K562 (cell line): ENCODE data around the gene GLIS2. TPM values are rescaled to one million over a fixed set of nuclear protein-coding genes. Genes with fewer than 3 reads are reported as not detected.

ENCODE experiments used
- CC2D1A ChIP-seq: fragments of 450-650 bp; IDR thresholded peaks from 2 replicates; pipeline ENCODE4 v1.6.1; 2017; ENCODE audit warnings: mild to moderate bottlenecking
- ELF4 ChIP-seq: fragments of 450-650 bp; formaldehyde crosslinking; IDR thresholded peaks from 2 replicates; pipeline ENCODE4 v1.4.0; 2022; ENCODE audit warnings: missing genetic modification characterization
- SMC3 ChIP-seq: conservative IDR thresholded peaks from 2 replicates; pipeline ENCODE4 v1.6.1; 2011; ENCODE audit warnings: low read depth, low read length, improper control_type of control experiment; ENCODE audit not compliant: insufficient read depth
- ZNF197 ChIP-seq: fragments of 200-800 bp; sonication (Bioruptor generic); IDR thresholded peaks from 2 replicates; pipeline ENCODE4 v1.6.1; 2016; ENCODE audit warnings: low read depth, missing genetic modification characterization, missing compliant biosample characterization
- ZNF239 ChIP-seq: fragments of 250-450 bp; sonication (Bioruptor Pico); IDR thresholded peaks from 2 replicates; pipeline ENCODE4 v1.4.0; 2020; ENCODE audit warnings: mild to moderate bottlenecking
- ZNF263 ChIP-seq: sonication (generic); formaldehyde crosslinking; IDR thresholded peaks from 2 replicates; pipeline ENCODE4 v1.8.0; 2022; ENCODE audit warnings: mild to moderate bottlenecking, missing genetic modification reagents, borderline replicate concordance
- ZNF282 ChIP-seq: sonication (generic); formaldehyde crosslinking; IDR thresholded peaks from 2 replicates; pipeline ENCODE4 v1.8.1; 2023; ENCODE audit warnings: missing genetic modification reagents
- ZNF561 ChIP-seq: fragments of 450-650 bp; formaldehyde crosslinking; conservative IDR thresholded peaks from 2 replicates; pipeline ENCODE4 v1.4.0; 2020; ENCODE audit warnings: mild to moderate bottlenecking, moderate library complexity
- ZNF766 ChIP-seq: fragments of 200-800 bp; sonication (Bioruptor generic); conservative IDR thresholded peaks from 2 replicates; pipeline ENCODE4 v1.6.1; 2016; ENCODE audit warnings: missing genetic modification characterization, missing compliant biosample characterization
- ZZZ3 ChIP-seq: fragments of 450-650 bp; IDR thresholded peaks from 2 replicates; pipeline ENCODE4 v1.6.1; 2016; ENCODE audit warnings: antibody characterized with exemption, mild to moderate bottlenecking, moderate library complexity
- polyA plus RNA-seq, 8 experiments: library from polyadenylated mRNA; depleted of rRNA in 4 of 8; stranded (reverse) in 5 of 8; unstranded in 3 of 8; fragments of >200 nt; fragmentation: Nextera tagmentation in 2 of 8; fragmentation: Illumina TruSeq in 1 of 8; extraction: Ambion mirVana in 2 of 8; extraction: Trizol in 1 of 8; gene quantifications; 2 replicates each; pipeline versions ENCODE4 v1.2.1 to v1.2.3, GENCODE V29; 2011 to 2014; ENCODE audit warnings: inconsistent platforms in 1 of 8, missing spikeins in 1 of 8
- total RNA-seq, 7 experiments: library from RNA; depleted of rRNA in 6 of 7; stranded (reverse); fragments of >200 nt in 6 of 7; fragmentation: Illumina TruSeq in 2 of 7; extraction: Trizol in 2 of 7; gene quantifications; 2 replicates each; pipeline versions ENCODE4 v1.2.1 to v1.2.3, GENCODE V29; 2011 to 2021; ENCODE audit warnings: low replicate concordance in 1 of 7
- TF ChIP-seq, protein P1 (sequence below): sonication (generic); formaldehyde crosslinking; IDR thresholded peaks from 2 replicates; pipeline ENCODE4 v1.8.1; 2023; ENCODE audit warnings: mild to moderate bottlenecking, missing genetic modification reagents
- TF ChIP-seq, protein P2 (sequence below): fragments of 250-450 bp; sonication (Bioruptor Pico); IDR thresholded peaks from 2 replicates; pipeline ENCODE4 v1.4.0; 2020
- TF ChIP-seq, protein P3 (sequence below): sonication (generic); IDR thresholded peaks from 2 replicates; pipeline ENCODE4 v1.6.1; 2016
- TF ChIP-seq, protein P4 (sequence below): fragments of 250-450 bp; sonication (Bioruptor Pico); IDR thresholded peaks from 2 replicates; pipeline ENCODE4 v1.5.0; 2021; ENCODE audit warnings: mild to moderate bottlenecking, moderate library complexity

Gene GLIS2
- total and polyA plus RNA-seq, 9 of the 15 experiments (the other 6 are each of a cell fraction or from before 2014, with no cell fraction given), result 0.10 to 9.0 (median 0.57) TPM

DNA sequence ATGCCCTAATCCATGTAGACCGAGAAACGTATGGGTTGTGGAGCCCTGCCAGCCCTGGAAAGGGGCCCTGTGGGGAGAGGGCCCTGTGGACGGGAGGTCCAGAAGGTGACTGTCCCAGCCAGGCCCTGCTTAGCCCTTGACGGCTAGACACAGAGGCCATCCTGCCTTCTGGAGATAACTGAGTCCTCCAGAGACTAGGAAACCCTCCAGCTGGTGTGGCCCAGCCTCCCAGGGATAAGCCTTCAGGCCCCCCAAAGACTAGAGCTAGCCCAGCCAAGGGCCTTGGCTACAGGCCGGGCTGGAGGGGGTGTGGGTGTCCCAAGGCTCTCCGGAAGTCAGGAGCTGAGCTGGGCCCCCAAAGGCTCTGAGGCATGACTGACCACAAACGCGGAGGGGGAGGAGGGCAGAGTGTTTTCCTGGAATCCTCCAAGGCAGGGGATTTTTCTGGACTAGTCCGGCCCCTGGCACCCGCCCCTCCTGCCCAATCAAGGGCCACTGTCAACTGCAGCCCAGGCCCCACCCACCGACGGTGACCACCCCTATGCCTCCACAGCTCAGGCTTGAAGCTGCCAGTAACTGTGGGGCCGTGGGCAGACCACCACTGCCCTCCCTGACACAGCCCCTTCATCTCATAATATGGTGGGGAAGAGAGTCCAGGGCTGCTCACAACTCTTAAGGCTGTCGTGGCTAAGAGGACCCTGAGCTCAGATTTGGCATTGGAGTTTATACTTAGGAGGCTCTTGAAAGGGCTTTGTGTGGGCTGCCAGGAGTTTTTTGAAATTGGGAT, 54.9 kb downstream of the GLIS2 start (continued):
- no peak for TF ChIP-seq ZNF282 (CRISPR knock-in tag)
- TF ChIP-seq ZNF263 (CRISPR knock-in tag), result no peak
- TF ChIP-seq, protein P1, sequence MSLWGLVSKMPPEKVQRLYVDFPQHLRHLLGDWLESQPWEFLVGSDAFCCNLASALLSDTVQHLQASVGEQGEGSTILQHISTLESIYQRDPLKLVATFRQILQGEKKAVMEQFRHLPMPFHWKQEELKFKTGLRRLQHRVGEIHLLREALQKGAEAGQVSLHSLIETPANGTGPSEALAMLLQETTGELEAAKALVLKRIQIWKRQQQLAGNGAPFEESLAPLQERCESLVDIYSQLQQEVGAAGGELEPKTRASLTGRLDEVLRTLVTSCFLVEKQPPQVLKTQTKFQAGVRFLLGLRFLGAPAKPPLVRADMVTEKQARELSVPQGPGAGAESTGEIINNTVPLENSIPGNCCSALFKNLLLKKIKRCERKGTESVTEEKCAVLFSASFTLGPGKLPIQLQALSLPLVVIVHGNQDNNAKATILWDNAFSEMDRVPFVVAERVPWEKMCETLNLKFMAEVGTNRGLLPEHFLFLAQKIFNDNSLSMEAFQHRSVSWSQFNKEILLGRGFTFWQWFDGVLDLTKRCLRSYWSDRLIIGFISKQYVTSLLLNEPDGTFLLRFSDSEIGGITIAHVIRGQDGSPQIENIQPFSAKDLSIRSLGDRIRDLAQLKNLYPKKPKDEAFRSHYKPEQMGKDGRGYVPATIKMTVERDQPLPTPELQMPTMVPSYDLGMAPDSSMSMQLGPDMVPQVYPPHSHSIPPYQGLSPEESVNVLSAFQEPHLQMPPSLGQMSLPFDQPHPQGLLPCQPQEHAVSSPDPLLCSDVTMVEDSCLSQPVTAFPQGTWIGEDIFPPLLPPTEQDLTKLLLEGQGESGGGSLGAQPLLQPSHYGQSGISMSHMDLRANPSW (CRISPR knock-in tag), result no peak
- 0 out of 2 replicates have a peak, but pooled peaks have one; percentile 12 for TF ChIP-seq ZNF239 (CRISPR knock-in tag)
- TF ChIP-seq, protein P2, sequence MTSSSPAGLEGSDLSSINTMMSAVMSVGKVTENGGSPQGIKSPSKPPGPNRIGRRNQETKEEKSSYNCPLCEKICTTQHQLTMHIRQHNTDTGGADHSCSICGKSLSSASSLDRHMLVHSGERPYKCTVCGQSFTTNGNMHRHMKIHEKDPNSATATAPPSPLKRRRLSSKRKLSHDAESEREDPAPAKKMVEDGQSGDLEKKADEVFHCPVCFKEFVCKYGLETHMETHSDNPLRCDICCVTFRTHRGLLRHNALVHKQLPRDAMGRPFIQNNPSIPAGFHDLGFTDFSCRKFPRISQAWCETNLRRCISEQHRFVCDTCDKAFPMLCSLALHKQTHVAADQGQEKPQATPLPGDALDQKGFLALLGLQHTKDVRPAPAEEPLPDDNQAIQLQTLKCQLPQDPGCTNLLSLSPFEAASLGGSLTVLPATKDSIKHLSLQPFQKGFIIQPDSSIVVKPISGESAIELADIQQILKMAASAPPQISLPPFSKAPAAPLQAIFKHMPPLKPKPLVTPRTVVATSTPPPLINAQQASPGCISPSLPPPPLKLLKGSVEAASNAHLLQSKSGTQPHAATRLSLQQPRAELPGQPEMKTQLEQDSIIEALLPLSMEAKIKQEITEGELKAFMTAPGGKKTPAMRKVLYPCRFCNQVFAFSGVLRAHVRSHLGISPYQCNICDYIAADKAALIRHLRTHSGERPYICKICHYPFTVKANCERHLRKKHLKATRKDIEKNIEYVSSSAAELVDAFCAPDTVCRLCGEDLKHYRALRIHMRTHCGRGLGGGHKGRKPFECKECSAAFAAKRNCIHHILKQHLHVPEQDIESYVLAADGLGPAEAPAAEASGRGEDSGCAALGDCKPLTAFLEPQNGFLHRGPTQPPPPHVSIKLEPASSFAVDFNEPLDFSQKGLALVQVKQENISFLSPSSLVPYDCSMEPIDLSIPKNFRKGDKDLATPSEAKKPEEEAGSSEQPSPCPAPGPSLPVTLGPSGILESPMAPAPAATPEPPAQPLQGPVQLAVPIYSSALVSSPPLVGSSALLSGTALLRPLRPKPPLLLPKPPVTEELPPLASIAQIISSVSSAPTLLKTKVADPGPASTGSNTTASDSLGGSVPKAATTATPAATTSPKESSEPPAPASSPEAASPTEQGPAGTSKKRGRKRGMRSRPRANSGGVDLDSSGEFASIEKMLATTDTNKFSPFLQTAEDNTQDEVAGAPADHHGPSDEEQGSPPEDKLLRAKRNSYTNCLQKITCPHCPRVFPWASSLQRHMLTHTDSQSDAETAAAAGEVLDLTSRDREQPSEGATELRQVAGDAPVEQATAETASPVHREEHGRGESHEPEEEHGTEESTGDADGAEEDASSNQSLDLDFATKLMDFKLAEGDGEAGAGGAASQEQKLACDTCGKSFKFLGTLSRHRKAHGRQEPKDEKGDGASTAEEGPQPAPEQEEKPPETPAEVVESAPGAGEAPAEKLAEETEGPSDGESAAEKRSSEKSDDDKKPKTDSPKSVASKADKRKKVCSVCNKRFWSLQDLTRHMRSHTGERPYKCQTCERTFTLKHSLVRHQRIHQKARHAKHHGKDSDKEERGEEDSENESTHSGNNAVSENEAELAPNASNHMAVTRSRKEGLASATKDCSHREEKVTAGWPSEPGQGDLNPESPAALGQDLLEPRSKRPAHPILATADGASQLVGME (CRISPR knock-in tag), result no peak
- no peak for TF ChIP-seq ZNF197 (CRISPR knock-in tag)
- TF ChIP-seq ZNF561 (CRISPR knock-in tag), result no peak
- TF ChIP-seq ZNF766 (CRISPR knock-in tag), result no peak; the same call in 1 of the 2 replicates
- no peak for TF ChIP-seq CC2D1A
- no peak for TF ChIP-seq SMC3
- TF ChIP-seq, protein P3, sequence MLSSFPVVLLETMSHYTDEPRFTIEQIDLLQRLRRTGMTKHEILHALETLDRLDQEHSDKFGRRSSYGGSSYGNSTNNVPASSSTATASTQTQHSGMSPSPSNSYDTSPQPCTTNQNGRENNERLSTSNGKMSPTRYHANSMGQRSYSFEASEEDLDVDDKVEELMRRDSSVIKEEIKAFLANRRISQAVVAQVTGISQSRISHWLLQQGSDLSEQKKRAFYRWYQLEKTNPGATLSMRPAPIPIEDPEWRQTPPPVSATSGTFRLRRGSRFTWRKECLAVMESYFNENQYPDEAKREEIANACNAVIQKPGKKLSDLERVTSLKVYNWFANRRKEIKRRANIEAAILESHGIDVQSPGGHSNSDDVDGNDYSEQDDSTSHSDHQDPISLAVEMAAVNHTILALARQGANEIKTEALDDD, result peak; percentile 77; the same call in 1 of the 2 replicates
- TF ChIP-seq, protein P4, sequence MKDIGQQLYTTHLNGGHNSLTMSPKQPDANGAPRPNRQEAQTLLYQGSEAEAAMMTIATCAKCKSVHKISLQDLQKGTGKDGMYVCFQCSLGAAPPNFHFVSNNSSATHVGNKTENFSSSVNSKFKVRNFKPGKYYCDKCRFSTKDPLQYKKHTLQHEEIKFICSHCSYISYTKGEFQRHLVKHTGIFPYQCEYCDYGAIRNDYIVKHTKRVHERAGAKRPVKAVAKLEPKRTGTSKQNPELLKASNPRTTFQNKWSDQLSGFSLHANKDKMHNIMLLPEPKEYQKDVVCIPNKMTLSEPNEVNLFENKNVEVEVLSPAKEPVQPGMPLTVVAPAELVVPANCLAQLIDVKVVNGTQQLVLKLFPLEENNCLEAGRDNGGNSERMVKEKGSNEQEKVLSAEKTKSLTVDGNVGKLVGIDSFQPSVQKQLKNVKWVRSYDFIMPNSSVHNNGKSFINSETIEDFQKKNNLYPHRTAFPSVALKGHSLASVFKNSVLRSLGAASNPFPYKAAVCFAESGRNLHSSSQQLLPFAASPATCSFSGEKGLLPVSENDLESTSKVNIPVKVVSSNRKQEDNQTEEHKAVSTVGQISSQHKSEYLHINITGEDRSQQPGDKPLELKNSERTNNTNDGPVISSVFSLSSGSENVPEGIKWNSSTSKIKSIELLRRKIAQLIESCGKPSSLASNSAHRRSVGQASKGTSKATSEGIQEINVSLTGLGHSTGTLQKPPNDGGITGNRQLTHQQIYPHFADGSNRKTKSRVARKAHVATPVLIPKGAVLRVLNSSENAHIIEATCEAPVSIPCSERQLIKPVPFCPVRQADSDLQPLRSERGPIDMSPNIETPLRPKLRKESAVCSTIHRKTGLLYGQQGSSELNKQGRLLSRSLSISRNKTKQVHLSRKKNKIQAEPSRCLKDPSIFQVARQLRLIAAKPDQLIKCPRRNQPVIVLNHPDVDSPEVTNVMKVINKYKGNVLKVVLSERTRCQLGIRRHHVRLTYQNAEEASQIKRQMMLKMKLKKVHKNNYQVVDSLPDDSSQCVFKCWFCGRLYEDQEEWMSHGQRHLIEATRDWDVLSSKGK, result no peak
- TF ChIP-seq ELF4 (CRISPR knock-in tag), result no peak
- no peak for TF ChIP-seq ZZZ3
